ENCODE measurements around the gene SLC39A11. TPM values are rescaled to one million over a fixed set of nuclear protein-coding genes. Genes with fewer than 3 reads are reported as not detected.

SLC39A11 gene
- total and polyA plus RNA-seq, 2 of the 13 experiments (the other 11 are each of a cell fraction or from before 2014, with no cell fraction given), result 17.2 to 31.5 TPM

- TF ChIP-seq ARID5B (CRISPR knock-in tag; IDR thresholded peaks at IDR 0.05) (peak; percentile 61), ARID2 (CRISPR knock-in tag; IDR thresholded peaks at IDR 0.05; ENCODE audit: borderline replicate concordance) (0 out of 2 replicates have a peak, but pooled peaks have one; percentile 59), ZNF160 (CRISPR knock-in tag; IDR thresholded peaks at IDR 0.05) (no peak), ZNF121 (CRISPR knock-in tag; IDR thresholded peaks at IDR 0.05) (peak; percentile 73), FOXC1 (CRISPR knock-in tag; IDR thresholded peaks at IDR 0.05; ENCODE audit: borderline replicate concordance) (0 out of 2 replicates have a peak, but pooled peaks have one; percentile 29), BRF2 (CRISPR knock-in tag; IDR thresholded peaks at IDR 0.05) (0 out of 2 replicates have a peak, but pooled peaks have one; percentile 41), MBD4 (IDR thresholded peaks at IDR 0.05; ENCODE audit: borderline replicate concordance, low read length) (no peak), MAX (IDR thresholded peaks at IDR 0.05) (peak; percentile 32), HDAC2 (CRISPR knock-in tag; IDR thresholded peaks at IDR 0.05) (0 out of 2 replicates have a peak, but pooled peaks have one; percentile 13), HNRNPL (IDR thresholded peaks at IDR 0.05; ENCODE audit: low read depth, low read length) (no peak), CHD4 (IDR thresholded peaks at IDR 0.05; ENCODE audit: borderline replicate concordance, low read length) (no peak), SNAPC5 (CRISPR knock-in tag; IDR thresholded peaks at IDR 0.05; ENCODE audit: borderline replicate concordance) (peak; percentile 58; the same call in 1 of the 2 replicates), ZNF142 (CRISPR knock-in tag; IDR thresholded peaks at IDR 0.05) (peak; percentile 76), ZBTB39 (CRISPR knock-in tag; IDR thresholded peaks at IDR 0.05) (0 out of 2 replicates have a peak, but pooled peaks have one; percentile 62), ZNF331 (CRISPR knock-in tag; IDR thresholded peaks at IDR 0.05) (peak; percentile 42; the same call in 1 of the 2 replicates)
These were observed 30.6 kb upstream of the SLC39A11 start (continued) for GRCh38 chr17:73122953-73123605.

Data from HepG2 (cell line).